Lower leg skin (tissue), 3 donors: ENCODE measurements around the gene C1QTNF6.

ENCODE experiments used
- CTCF ChIP-seq, 3 donors: fragments of 450-650 bp; IDR thresholded peaks; one replicate each; pipeline ENCODE4 v1.5.1; 2016; ENCODE audit warnings: antibody characterized with exemption in 3 of 3, mild to moderate bottlenecking in 3 of 3, moderate library complexity in 2 of 3
- POLR2A ChIP-seq, 2 donors: fragments of 450-650 bp; IDR thresholded peaks; one replicate each; pipeline ENCODE4 v1.6.1; 2016 to 2017; ENCODE audit warnings: antibody characterized with exemption in 2 of 2, mild to moderate bottlenecking in 1 of 2, moderate library complexity in 1 of 2

DNA sequence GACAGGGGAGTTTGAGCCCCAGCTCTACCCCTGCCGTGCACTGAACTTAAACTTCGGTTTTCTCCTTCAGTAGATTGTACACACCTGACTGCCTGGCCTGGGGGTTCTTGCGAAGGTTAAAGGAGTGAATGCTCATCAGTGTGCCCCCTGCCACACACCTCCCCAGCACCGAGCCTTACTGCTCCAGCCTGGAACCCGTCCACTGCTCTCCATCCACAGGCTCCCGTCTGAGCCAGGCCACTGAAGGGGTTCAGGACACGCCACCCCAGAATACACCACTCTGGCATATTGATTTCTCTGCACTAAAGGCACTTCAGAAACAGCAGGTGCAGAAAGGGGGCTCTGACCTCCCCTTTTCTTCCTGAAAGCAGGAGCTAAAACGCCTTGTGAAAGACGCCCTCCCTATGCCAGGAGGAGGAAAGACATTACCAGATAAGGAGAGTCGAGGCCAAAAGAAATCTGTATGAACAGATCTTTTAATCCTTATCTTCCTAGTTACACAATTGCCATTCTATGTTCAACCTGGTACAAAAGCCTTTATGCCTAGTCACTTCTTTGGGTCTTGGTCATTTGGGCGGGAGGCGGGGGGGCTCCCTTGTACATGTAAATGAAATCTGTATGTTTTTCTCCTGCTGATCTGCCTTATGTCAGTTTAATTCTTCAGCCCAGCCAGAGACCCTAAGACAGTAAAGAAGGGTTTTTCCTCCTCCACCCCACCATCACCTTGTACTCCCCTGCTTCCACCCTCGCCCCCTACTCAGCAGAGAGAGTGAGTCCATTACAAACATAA, 26.1 kb upstream of the C1QTNF6 start:
- TF ChIP-seq CTCF (IDR thresholded peaks at IDR 0.05) = no peak
- no peak for TF ChIP-seq POLR2A (IDR thresholded peaks at IDR 0.05)
